KBM-7 (cell line): ENCODE results near the gene ELMO2.
"Not testable (repeated sequence)": the region's sequence is repeated elsewhere in the genome, so short reads cannot be mapped to it uniquely, and the experiment has no call there.

Experiments used
- DNase-seq: peaks from one replicate; pipeline ENCODE4 v3.0.0-alpha.2; 2015
- in situ Hi-C: fragments of 300-500 bp; cut with MboI; formaldehyde crosslinking; loops from 2 replicates; pipeline ENCODE4 v1.14.3; 2020; ENCODE audit warnings: low sequenced_read_pairs, low pct_unique_long_range_greater_than_20kb, mixed read lengths

ELMO2 gene

DNA sequence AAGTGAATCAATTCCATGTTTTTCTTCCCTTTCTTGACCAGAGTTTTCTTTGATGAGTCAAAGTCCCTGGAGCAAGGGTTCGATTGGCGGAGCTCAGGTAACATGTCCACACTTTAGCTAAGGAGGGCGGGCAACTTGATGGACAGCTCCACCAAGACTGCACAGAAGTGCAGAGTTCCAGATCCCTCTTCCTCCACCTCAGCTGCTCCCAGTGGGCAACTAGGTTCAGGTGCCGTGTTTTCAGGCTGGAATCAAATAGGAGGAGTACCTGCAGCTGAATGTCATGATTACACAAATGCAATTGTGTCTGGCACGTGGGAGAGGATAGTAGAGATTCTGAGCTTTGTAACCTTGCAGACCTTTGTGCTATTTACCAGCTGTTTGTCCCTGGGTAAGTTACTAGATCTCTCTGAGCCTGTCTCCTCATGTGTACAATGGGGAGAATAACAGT is 1.9 kb upstream of the ELMO2 start:
- in situ Hi-C loops, result no loop called here
- no peak for DNase-seq

DNA sequence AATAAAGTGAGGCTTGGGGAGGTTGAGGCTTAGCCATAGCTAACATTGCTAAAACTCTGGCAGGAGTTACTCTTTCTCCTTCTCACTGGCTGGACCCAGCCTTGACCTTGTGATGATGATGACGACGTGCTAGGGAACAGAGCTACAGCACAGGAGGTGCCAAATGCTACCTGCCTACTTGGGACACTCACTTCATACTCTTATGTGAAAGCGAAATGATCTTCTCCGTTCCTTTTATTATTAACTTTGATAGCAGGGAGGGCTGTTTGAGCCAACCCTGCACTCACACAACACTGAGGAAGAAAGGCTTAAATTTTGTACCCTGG is 1.2 kb upstream of the ELMO2 start:
- in situ Hi-C loops, result no loop called here

DNA sequence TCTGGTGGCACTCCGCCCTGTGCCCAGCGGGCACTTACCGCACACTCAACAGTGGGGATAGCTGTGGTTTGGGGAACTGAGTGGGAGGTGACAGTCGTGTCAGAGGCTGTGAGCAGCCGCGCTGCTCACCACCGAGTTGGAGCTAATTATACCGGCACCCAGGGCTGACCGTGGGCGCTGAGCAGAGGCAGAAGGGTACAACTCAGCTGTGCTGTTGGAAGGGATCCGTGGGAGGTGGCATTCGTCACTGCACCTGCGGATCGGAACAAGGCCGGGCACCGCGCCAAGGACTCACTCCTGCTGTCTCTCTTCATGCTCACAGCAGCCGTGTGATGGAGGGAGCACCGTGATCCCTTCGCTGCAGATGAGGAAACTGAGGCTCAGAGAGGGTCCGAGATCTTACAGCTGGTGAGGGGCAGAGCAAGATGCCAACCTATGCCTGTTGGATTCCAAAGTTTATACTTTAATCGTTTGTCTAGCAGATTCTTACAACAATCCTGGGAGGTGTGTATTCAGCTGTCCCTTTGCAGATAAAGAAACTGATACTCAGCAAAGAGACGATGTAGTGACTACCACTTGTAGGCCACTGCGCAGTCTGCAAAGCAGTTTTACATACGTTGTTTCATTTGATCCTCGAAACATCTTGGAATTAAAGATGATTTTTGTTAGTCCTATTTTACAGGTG is 713 bp upstream of the ELMO2 start:
- in situ Hi-C loops, result no loop called here
- DNase-seq, result no peak

More for the DNA sequence above, 1.2 kb upstream of the ELMO2 start:
- no peak for DNase-seq

DNA sequence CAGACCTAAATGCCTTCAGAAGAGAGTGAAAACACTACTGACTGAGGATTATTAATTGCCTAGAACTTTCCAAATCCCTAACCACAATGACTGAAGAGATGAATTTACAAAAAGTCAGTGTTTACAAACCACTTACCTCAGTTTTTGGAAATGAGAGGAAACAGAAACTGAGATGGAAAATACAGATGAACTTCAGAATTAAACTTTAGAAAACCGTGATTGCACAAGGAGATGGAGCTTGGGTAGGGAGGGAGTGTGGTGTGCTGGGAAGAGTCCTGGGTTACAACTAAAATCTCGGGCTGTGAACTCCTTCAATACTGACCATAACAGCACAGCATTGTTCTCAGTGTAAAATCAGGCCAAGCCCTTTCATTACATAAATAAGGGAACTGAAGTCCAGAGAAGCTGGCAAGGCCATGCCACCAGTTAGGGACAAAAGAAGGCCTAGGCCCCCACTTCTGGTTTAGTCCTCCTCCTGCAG is 4.0 kb downstream of the ELMO2 start:
- in situ Hi-C loops, result no loop called here
- DNase-seq, result no peak

DNA sequence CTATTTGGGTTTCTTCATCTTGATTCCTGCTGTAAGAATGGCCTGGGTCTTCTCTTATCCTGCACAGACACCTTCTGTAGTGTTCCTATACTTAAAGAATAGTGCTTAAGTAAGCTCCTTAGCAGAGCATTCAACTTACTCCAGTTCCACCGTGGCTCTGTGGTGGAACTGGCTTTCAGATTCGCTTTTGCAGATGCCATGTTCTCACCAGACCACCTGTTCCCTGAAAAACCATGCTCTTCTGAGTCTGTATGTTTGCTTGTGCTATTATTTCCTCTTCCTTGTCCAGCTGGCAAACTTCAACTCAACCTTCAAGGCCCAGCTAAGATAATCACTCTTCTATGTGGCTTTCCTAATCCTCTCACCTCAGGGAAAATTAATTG is 4.9 kb downstream of the ELMO2 start:
- in situ Hi-C loops, result no loop called here
- DNase-seq, result no peak

DNA sequence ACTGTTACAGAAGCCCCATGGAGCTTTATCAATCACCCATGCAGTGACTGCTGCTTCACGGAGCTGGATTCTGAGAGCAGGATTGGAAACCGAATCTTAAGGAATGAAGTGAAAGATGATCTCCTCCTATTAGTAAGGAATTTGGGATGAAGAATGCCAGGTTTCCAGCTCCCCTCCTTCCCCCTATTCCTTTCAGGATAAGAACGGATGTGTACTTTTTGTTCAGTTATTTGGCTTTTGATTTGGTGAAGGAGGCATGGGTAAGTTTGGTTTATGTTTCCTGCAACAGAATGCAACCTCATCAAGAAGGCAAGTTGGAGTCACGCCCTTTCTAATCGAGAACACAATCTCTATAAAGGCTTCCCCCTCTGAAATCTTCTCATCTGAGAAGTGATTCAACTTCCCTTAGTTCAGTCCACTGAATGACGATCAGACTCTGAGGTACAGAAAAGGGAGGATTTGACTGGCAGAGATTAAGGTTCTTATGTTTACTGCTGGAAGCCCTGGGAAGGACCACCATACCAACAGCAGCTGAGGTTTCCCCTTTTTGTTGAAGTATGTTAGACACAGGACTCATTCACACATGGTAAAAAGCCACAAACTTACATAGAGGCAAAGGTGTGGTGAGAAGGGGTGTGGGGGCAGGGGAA is 5.5 kb downstream of the ELMO2 start:
- DNase-seq, result peak; percentile 61
- in situ Hi-C loops, result no loop called here

DNA sequence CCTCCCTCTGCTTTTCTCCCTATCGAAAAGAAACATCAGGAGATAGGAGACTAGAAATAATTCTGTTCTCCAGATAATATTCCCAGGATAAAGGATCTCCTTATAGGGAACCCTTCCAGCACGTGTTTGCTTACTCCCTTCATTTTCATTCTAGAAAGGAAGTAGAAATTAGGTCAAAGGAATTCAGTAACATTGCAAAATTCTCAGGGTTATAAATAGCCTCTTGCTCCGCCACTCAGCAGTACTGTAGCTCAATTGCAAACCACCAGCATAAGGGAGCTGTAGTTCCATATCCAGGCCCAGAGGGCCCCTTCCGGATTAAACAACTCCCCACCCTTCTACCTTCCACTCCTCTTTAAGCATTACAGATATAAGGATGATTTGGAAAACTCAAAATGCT is 6.2 kb downstream of the ELMO2 start:
- in situ Hi-C loops, result no loop called here
- peak; percentile 77 for DNase-seq

DNA sequence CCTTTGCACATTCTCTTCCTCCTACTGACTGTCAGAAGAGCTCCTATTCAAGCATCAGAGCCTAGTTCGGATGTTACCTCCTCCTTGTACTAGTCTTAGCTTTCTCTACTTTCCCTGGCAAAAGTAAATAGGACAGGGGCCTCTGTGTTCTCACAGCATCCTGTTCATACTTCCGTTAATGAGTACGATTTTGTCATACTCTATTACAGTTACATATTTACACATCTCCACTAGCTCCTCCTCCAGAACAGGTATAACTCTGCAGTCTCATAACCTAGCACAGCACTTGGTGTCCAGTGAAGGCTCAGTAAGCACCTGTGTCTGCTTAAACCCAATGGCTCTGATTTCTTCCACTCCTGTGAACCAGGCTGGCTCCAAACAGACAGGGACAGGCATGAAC is 7.0 kb downstream of the ELMO2 start:
- no peak for DNase-seq
- in situ Hi-C loops, result no loop called here

DNA sequence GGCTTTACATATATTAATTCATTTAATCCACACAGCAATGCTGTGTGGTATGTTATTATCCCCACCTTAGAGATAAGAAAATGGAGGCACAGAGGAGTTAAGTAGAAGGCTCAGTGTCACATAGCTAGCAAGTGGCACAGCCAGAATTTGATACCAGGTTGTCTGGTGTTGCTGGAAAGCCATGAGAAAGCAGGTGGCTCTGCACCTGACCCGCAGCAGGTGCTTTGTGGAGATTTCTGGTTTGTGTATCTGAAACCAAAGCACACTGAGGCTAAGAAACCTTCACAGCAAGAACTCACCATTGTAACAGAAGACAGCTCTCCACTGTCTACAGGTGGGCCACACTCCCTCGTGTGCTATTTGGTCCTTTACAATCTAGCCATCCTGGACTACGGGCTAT is 7.5 kb downstream of the ELMO2 start:
- in situ Hi-C loops, result no loop called here
- no peak for DNase-seq

DNA sequence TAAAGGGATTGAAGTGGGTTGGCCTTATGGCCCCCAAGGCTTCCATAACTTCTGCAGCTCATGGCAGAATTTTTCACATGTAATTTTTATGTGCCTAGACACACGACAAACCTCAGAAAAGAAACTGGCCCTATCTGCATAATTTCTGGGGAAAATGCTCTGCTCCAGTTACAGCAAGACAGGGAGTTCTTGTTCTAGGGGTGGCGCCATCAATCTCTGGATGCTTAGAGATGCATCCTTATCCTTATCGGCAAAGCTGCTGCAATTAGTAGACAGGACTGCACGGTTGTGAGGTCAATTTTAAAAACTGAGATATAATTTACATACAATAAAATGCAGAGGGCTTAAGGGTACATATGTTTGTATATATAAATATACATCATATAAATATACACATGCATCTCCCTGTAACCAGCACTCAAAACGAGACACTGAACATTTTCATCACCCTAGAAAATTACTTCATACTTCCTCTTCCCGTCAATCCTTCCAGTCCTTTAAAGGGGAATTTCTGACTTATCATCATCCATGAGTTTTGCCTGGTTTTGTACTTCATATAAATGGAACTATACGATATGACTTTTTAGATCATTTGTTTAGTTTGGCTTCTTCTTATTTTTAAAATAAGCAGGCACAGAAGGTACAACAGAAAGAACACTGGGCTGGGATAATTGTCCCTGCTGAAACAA is 10.2 kb downstream of the ELMO2 start:
- in situ Hi-C loops, result no loop called here
- DNase-seq, result no peak

DNA sequence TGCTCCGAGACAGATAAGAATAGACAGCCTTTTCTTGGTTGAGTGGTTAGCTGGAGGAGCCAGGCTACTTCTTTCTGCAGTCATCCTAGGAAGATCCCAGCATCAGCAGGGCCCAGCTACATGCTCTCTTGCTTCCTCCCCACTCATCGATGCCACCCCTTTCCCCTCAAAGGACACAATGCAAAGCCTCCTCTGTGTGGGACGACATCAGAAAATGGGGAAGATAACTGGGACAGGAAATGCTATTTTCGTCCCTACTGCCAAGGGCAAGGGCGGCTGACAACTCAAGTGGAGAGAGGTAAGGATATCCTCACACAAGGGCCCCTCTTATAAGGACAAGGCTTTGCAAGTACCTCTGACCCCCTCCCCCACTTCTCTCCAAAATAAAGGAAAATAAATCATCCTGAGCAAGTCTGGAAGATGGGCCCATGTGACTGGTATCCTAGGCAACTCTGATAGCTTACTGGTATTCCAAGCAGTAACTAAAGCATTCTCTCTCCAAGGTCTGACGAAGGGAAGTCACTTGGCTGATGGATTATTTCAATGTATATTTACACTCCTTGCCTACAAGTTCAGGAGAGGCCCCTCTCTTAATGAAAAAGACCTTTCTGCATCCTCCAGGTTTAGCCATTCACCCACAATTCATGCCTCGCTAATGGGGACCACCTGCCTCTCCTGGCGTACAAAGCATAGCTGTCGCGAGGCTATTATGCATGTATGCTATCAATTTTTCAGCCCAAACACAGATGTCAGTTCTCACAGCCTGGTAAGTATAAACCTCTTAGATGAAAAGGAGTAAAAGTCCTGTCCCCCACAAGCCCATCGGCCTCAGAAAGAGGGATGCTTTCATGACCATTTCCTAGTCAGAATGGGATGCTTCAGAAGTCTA is 11.3 kb downstream of the ELMO2 start:
- in situ Hi-C loops, result no loop called here
- DNase-seq, result peak; percentile 44

DNA sequence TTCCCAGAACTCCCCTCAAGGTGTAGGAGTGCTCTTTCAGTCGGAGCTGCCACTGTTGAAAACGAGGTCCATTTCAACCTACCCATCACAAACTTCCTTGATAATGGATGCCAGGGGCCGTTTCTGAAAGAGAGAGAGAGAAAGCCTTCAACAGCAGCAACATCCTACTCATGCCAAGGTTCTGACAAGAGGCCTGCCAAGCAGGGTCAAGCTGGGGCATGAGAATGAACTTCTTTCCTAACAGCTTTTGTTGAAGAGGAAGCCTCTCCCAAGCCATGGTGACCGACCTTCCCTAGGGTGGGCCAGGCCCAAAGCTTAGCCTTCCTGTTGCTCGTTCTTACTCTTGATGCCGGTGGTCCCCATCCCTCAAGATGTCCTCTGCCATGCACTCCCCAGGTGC is 12.4 kb downstream of the ELMO2 start:
- DNase-seq, result no peak
- in situ Hi-C loops, result no loop called here

DNA sequence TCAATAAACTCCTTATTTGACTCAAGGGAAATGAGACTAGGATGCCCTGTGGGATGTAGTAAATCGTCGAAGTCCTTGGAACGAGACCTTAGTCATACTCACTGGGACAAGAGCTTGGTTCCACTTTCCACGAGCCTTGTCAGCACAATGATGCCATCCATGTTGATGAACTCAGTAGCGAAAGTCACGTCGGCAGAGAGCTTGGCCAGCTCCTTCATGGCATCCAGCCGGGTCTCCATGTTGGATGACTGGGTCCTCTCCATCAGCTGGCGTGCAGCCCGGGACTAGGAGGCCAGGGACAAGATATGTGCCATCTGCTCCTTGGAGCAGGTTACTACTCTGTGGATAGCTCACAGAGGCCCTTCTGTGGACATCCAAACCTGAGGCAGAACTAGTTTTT is 17.5 kb downstream of the ELMO2 start:
- in situ Hi-C loops, result no loop called here
- no peak for DNase-seq

DNA sequence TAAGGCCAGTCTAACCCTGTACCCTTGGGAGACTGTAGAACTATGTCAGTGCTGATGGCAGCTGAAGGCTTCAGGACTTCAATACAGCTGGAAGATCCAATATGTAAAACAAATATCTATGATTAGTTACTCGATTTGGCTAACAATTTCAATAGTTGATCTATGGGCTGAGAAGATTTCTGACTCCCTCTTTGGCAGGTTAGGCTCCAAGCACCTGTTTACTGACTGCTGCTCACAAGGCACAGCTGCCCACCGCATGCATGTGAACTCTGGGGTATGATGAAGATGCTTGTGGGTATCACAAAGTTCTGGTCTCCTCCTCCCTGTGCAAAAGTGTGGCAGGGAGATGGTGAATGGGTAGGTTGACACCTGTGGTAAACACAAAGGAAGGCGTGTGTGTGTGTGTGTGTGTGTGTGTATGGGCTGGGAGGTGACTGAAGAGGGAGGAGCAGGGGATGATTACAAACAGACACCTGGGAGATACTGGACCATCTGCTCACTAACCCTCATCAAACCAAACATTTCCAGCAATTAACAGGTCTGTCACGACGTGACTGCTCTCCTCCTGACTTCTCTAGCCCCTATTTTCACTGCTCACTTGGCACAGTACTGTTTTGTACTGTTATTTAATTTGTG is 18.1 kb downstream of the ELMO2 start:
- in situ Hi-C loops, result no loop called here

DNA sequence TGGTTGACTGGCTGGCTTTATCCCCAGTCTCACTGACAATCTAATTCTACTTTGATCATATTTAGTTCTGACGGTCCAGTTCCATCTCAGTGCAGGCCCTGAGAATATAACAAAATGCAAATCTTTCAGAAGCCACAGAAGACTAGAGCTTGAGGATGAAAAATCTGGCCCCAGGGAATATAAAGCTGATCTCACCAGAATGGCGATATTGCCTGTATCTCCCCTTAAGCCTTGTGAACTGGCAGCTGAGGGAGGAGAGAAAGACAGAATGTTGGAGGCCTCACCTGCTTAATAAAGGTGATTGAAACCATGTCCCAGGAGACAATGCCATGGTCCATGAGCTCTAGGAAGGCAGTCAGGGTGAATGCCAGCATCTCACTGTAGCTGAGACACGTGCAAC is 19.4 kb downstream of the ELMO2 start:
- in situ Hi-C loops, DNase-seq: not testable (repeated sequence)

More for the DNA sequence above, 18.1 kb downstream of the ELMO2 start:
- DNase-seq, result no peak

DNA sequence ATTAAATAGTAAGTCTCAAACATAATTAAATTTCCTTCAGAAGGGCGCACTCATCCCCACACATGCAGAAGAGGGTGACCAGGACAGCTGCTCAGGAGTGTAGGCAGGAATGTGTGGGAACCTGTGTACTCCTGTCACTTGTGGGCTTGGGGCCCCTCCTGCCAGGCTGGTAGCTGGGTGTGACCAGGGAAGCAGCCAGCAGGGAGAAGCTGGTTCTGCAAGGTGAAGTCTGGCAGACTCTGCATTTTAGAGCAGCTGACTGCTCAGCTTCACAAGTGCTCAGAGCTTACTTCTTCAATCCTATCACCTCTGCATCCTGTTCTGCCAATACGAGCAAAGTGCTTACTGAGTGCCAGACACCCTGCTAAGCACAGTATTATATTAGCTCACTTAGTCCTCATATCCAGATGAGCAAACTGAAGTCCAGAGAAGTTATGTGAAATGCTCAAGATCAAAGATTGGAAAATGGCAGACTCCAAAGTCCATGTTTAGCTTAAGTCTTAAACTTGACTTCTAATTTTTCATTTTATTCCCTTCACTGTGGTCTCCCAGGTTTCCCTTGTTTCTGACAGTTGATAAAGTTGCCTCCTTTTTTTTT is 27.9 kb downstream of the ELMO2 start:
- no peak for DNase-seq
- in situ Hi-C loops, result no loop called here

DNA sequence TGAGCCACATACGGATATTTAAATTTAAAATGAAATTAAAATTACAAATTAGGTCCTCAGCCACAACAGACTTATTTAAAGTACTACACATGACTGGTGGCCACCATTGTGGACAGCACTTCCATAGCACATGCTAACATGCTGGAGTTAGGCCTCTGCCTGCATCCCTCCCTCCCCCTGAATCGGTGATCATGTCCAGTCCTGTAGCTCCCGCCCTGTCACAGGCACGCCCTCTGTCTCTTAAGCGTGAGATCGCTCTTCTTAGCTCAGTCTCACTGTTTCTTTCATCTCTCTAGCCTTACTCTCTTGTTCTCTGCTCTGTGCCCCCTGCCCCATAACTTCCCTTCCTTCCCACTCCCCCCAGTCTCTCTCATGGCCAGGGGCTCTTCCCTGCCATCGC is 28.9 kb downstream of the ELMO2 start:
- no peak for DNase-seq
- in situ Hi-C loops, result no loop called here

DNA sequence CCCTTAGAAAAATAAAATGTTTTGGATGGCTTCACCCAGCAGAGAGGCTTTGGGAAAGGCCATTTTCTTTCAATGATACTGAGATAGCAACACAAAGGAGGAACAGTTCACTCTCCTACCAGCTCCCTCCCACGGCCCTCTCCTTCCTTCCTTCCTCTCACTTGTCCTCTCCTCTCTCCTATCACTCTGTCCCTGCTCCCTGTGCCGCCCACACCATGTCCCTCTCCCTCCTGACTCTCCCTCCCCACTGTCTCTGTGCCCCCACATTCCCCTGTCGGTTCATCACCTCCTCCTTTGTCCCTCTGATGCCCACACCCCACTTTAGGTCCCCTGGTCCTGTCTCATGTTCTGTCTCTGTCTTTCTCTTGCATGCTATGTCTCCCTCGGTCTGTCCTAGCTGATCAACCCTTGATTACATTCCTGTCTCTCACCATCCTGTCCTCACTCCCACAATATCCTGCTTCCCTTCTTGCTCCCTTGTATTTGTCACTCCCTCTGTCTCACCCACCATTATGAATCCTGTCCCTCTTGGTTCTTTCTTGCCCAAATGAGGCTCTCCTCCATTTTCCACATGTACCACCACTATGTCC is 30.1 kb downstream of the ELMO2 start:
- in situ Hi-C loops, result no loop called here
- peak; percentile 28 for DNase-seq
